ENCODE results near the gene KLF8.
"Not testable (repeated sequence)": the region's sequence is repeated elsewhere in the genome, so short reads cannot be mapped to it uniquely, and the experiment has no call there.

KLF8 gene

GRCh38 chrX:56232221-56233082, at the start of gene KLF8:
Gene KLF8, plus strand, starts transcription at chrX:56232356. Its CDS starts 979 bp downstream, at chrX:56233335.
- peak in 1 of 2 donors; percentile 6 for DNase-seq (ENCODE audit: low read depth in 2 of 2)

- DNase-seq (ENCODE audit: low read depth in 2 of 2), result not testable (repeated sequence)
Observed at GRCh38 chrX:56206945-56207344, 25.2 kb upstream of the KLF8 start.

- DNase-seq (ENCODE audit: low read depth in 2 of 2), result no peak
Observed at GRCh38 chrX:56211701-56212100, 20.5 kb upstream of the KLF8 start.

- DNase-seq (ENCODE audit: low read depth in 2 of 2), result no peak
Observed at GRCh38 chrX:56216332-56216731, 15.8 kb upstream of the KLF8 start.

GRCh38 chrX:56219700-56220099, 12.5 kb upstream of the KLF8 start:
- DNase-seq (ENCODE audit: low read depth in 2 of 2), result no peak

GRCh38 chrX:56221101-56221500, 11.1 kb upstream of the KLF8 start:
- no peak for DNase-seq (ENCODE audit: low read depth in 2 of 2)

- no peak for DNase-seq (ENCODE audit: low read depth in 2 of 2)
Observed at GRCh38 chrX:56222473-56223000, 9.6 kb upstream of the KLF8 start.

GRCh38 chrX:56226980-56227379, 5.2 kb upstream of the KLF8 start:
- no peak for DNase-seq (ENCODE audit: low read depth in 2 of 2)

- no peak for DNase-seq (ENCODE audit: low read depth in 2 of 2)
Observed at GRCh38 chrX:56228914-56229313, 3.2 kb upstream of the KLF8 start.

- no peak for DNase-seq (ENCODE audit: low read depth in 2 of 2)
Observed at GRCh38 chrX:56231537-56232090, 542 bp upstream of the KLF8 start.

GRCh38 chrX:56233100-56233499, 944 bp downstream of the KLF8 start:
- DNase-seq (ENCODE audit: low read depth in 2 of 2), result no peak

GRCh38 chrX:56233682-56234081, 1.5 kb downstream of the KLF8 start:
- no peak for DNase-seq (ENCODE audit: low read depth in 2 of 2)

GRCh38 chrX:56248492-56248891, 16.3 kb downstream of the KLF8 start:
- DNase-seq (ENCODE audit: low read depth in 2 of 2), result peak in 1 of 2 donors; percentile 35

GRCh38 chrX:56253832-56254703, 21.9 kb downstream of the KLF8 start:
- no peak for DNase-seq (ENCODE audit: low read depth in 2 of 2)

GRCh38 chrX:56268888-56269287, 36.7 kb downstream of the KLF8 start:
- no peak for DNase-seq (ENCODE audit: low read depth in 2 of 2)

- DNase-seq (ENCODE audit: low read depth in 2 of 2), result no peak
Observed at GRCh38 chrX:56278692-56279091, 46.5 kb downstream of the KLF8 start.

GRCh38 chrX:56279863-56280262, 47.7 kb downstream of the KLF8 start:
- DNase-seq (ENCODE audit: low read depth in 2 of 2), result no peak

- DNase-seq (ENCODE audit: low read depth in 2 of 2), result no peak
Observed at GRCh38 chrX:56281789-56282188, 49.6 kb downstream of the KLF8 start.

- DNase-seq (ENCODE audit: low read depth in 2 of 2), result no peak
Observed at GRCh38 chrX:56284269-56284668, 52.1 kb downstream of the KLF8 start.

- no peak for DNase-seq (ENCODE audit: low read depth in 2 of 2)
Observed at GRCh38 chrX:56288608-56289007, 56.5 kb downstream of the KLF8 start.

GRCh38 chrX:56289449-56289848, 57.3 kb downstream of the KLF8 start:
- no peak for DNase-seq (ENCODE audit: low read depth in 2 of 2)

- DNase-seq (ENCODE audit: low read depth in 2 of 2), result no peak
Observed at GRCh38 chrX:56308726-56309125, 76.6 kb downstream of the KLF8 start.
